Midbrain (tissue), 1 donor: Measurements from ENCODE around the gene RCC1.
"Not testable (repeated sequence)": the region's sequence is repeated elsewhere in the genome, so short reads cannot be mapped to it uniquely, and the experiment has no call there.

ENCODE experiments used
- DNase-seq: peaks from one replicate; lab custom pipeline; 2025; lab: John Stamatoyannopoulos, UW

The RCC1 gene

GRCh38 chr1:28505406-28506187 is at the start of gene RCC1:
Gene RCC1 (plus strand): TSS chr1:28506043. CDS start chr1:28529867, 23,824 bp downstream.
- peak; percentile 97 for DNase-seq

GRCh38 chr1:28456078-28456477 is 49.8 kb upstream of the RCC1 start:
- no peak for DNase-seq

GRCh38 chr1:28457678-28458077 is 48.2 kb upstream of the RCC1 start:
- no peak for DNase-seq

GRCh38 chr1:28458237-28459228 is 47.3 kb upstream of the RCC1 start:
- no peak for DNase-seq

GRCh38 chr1:28466226-28466778 is 39.5 kb upstream of the RCC1 start:
- no peak for DNase-seq

- no peak for DNase-seq
Observed at GRCh38 chr1:28470146-28470545, 35.7 kb upstream of the RCC1 start.

GRCh38 chr1:28479497-28479896 is 26.3 kb upstream of the RCC1 start:
- DNase-seq, result not testable (repeated sequence)

GRCh38 chr1:28480308-28480707 is 25.5 kb upstream of the RCC1 start:
- DNase-seq, result no peak

GRCh38 chr1:28482138-28482537 is 23.7 kb upstream of the RCC1 start:
- no peak for DNase-seq

- DNase-seq, result no peak
Observed at GRCh38 chr1:28482702-28483101, 23.1 kb upstream of the RCC1 start.

- no peak for DNase-seq
Observed at GRCh38 chr1:28494737-28495136, 11.1 kb upstream of the RCC1 start.

GRCh38 chr1:28499553-28499952 is 6.3 kb upstream of the RCC1 start:
- DNase-seq, result no peak

- DNase-seq, result no peak
Observed at GRCh38 chr1:28501925-28502324, 3.9 kb upstream of the RCC1 start.

GRCh38 chr1:28503117-28503516 is 2.7 kb upstream of the RCC1 start:
- no peak for DNase-seq

- DNase-seq, result no peak
Observed at GRCh38 chr1:28506907-28507246, 1.0 kb downstream of the RCC1 start.

GRCh38 chr1:28507247-28507645 is 1.4 kb downstream of the RCC1 start:
- no peak for DNase-seq

- DNase-seq, result no peak
Observed at GRCh38 chr1:28507646-28508434, 2.0 kb downstream of the RCC1 start.

GRCh38 chr1:28508435-28508754 is 2.6 kb downstream of the RCC1 start:
- DNase-seq, result no peak

GRCh38 chr1:28509705-28510272 is 3.9 kb downstream of the RCC1 start:
- DNase-seq, result no peak

GRCh38 chr1:28510273-28510969 is 4.6 kb downstream of the RCC1 start:
- no peak for DNase-seq

GRCh38 chr1:28510970-28511440 is 5.2 kb downstream of the RCC1 start:
- no peak for DNase-seq
